Measurements from ENCODE around the gene NOTUM. TPM values are rescaled to one million over a fixed set of nuclear protein-coding genes. Genes with fewer than 3 reads are reported as not detected.

NOTUM gene
- total RNA-seq, 4 donors from 2014 or later, result 0.83 TPM; not detected in 3

DNA sequence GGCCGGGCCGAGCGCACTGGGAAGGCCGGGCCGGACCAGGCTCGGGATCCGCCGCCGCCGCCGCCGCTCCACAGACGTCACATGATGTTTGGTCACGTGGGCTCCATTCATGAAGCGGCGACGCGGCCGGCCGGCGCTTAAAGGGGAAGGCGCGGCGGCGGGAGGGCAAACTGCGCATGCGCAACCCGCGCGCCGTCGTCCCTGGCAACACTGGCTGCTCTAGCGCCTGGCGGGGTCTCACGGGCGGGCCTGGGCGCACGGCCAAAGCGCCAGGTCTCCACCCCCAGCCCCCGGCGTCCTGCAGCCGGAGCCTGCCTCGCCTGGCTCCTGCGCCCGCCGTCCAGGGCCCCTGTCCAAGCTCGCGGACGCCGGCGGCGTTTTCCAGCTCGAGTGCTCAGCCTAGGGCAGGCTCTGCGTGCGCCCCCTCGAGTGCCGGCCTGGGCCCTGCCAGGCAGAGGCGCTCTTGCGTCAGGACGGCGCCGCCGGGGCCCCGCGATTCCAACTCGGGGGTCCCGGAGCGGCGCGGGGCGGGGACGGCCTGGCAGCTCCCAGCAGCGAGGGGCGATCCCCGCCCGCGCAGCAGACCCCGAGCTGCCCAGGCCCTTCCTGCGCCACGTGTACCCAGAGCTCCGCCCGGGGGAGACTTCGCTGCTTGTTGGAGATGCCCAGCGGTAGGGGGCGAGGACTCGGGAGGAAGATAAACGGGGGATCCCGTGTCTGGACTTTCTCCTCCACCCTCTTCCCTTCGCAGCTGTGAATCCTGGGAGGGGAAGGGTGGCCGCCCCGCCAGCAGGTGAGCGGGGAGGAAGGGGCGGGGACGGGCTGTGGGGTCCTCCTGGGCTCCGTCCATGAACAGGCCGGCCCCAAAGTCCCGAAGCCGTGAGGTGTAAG is 33.1 kb downstream of the NOTUM start, which contains the start of gene MAFG:
TSS of gene MAFG (minus strand) at position 83 of the 891 bp plus-strand sequence. CDS start 4,550 bp downstream, outside the sequence.
- H3K36me3 ChIP-seq, result peaks cover 0 to 2% (median under 1%) of the 10 kb centered on the region in 4 donors
- peak within 1 kb of the TSS; percentile 91 to 98 (median 95) for H3K27ac ChIP-seq (replicated peaks in 1 of 4)
- H3K4me3 ChIP-seq, result peak within 1 kb of the TSS; percentile 80 to 99 (median 84)
- 3% methylated on average over 31 of the region's 98 CpGs for WGBS
- no peaks in the 10 kb centered on the region for H3K9me3 ChIP-seq
- TF ChIP-seq, protein P1, sequence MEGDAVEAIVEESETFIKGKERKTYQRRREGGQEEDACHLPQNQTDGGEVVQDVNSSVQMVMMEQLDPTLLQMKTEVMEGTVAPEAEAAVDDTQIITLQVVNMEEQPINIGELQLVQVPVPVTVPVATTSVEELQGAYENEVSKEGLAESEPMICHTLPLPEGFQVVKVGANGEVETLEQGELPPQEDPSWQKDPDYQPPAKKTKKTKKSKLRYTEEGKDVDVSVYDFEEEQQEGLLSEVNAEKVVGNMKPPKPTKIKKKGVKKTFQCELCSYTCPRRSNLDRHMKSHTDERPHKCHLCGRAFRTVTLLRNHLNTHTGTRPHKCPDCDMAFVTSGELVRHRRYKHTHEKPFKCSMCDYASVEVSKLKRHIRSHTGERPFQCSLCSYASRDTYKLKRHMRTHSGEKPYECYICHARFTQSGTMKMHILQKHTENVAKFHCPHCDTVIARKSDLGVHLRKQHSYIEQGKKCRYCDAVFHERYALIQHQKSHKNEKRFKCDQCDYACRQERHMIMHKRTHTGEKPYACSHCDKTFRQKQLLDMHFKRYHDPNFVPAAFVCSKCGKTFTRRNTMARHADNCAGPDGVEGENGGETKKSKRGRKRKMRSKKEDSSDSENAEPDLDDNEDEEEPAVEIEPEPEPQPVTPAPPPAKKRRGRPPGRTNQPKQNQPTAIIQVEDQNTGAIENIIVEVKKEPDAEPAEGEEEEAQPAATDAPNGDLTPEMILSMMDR (IDR thresholded peaks at IDR 0.05), result peak; percentile 33 to 57 (median 48)
- TF ChIP-seq POLR2AphosphoS5 (IDR thresholded peaks at IDR 0.05), result peak; percentile 87 to 90
- no peak for TF ChIP-seq POLR2A (IDR thresholded peaks at IDR 0.05; ENCODE audit: low read depth)
- no peak for TF ChIP-seq EP300 (IDR thresholded peaks at IDR 0.05)
- intact Hi-C loops (cut with DNase I), result no loop called here
- peak; percentile 97 for DNase-seq (ENCODE audit: extremely low spot score)
- peaks cover 45 to 54% (median 51%) of the 10 kb centered on the region in 4 donors for H3K4me1 ChIP-seq
- peaks cover 0 to 19% (median 1%) of the 10 kb centered on the region in 4 donors for H3K27me3 ChIP-seq

DNA sequence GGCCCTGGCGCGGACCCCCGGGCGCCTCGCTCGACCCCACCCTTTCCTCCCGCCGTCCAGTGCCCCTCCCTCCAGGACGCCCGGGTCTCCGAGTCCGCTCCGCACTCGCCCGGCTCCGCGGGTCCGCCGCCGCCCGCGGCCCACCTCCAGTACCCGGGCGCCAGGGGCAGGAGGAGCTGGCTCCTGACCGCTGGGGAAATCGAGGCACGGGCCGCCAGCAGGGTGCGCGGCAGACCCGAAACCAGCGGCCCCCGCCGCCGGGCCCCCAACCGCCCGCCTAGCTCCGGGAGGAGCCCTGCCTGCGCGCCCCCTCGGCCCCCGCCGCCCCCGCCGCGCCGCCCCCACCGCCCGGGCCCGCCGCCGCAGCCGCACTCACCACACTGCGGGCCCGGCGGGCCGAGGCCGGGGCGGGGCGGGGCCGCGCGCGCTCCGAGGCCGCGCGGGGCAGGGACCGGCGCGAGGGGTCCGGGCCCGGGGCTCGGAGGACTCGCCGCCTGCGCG is 33.8 kb downstream of the NOTUM start:
- intact Hi-C loops (cut with DNase I), result no loop called here
- H3K36me3 ChIP-seq, result peaks cover 5 to 8% (median 7%) of the 10 kb centered on the region in 4 donors
- TF ChIP-seq EP300 (IDR thresholded peaks at IDR 0.05) (no peak), POLR2AphosphoS5 (IDR thresholded peaks at IDR 0.05) (no peak), POLR2A (IDR thresholded peaks at IDR 0.05; ENCODE audit: low read depth) (no peak)
- TF ChIP-seq, protein P1 (IDR thresholded peaks at IDR 0.05), result no peak
- H3K27me3 ChIP-seq, result peaks cover 0 to 19% (median 1%) of the 10 kb centered on the region in 4 donors
- DNase-seq (ENCODE audit: extremely low spot score), result no peak
- peaks cover 50 to 61% (median 58%) of the 10 kb centered on the region in 4 donors for H3K4me1 ChIP-seq
- H3K27ac ChIP-seq (replicated peaks in 1 of 4), result peak overlapping the region; percentile 91 to 98 (median 95)
- 2% methylated on average over 19 of the region's 78 CpGs for WGBS
- peak overlapping the region; percentile 80 to 99 (median 84) for H3K4me3 ChIP-seq
- H3K9me3 ChIP-seq, result no peaks in the 10 kb centered on the region

DNA sequence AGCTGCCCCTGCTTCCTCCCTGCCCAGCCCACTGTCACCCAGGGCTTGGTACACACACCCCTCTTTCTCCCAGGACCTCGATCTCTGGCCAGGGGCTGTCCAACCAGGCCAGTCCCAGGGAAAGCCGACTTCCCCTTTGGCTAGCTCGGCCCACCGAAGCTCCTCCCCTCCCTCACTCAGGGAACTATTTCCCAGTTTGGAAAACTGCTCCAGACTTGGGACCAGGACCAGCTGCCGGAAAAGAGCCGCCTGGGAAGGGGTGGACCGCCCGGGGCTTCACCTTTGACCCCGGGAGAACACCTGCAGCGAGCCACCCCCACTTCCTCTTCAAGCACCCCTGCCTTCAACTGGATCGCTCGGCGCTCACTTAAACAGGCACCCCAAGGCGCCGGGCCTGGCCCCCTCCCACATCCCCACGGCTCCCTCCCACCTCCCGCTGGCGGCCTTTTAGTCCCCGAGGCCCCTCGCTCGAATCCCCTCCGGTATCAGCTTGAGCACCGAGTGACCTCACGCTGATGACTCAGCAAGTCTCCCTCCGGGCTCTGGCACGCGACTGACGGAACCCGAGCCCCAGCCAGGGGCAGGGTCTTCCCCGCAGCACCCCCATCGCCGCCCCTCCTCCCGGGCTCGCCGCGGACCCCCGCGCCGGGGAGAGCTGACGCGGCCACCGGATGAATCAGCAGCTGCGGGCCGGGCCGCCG is 34.4 kb downstream of the NOTUM start:
- WGBS, result 0% methylated on average over 28 of the region's 46 CpGs
- Histone ChIP-seq H3K27ac (replicated peaks in 1 of 4) (peak overlapping the region; percentile 91 to 98 (median 95)), H3K4me1 (peaks cover 50 to 67% (median 64%) of the 10 kb centered on the region in 4 donors), H3K9me3 (no peaks in the 10 kb centered on the region), H3K4me3 (peak overlapping the region; percentile 80 to 99 (median 84)), H3K36me3 (peaks cover 8 to 14% (median 13%) of the 10 kb centered on the region in 4 donors), H3K27me3 (peaks cover 0 to 16% (median 1%) of the 10 kb centered on the region in 4 donors)
- DNase-seq (ENCODE audit: extremely low spot score), result peak; percentile 95
- no peak for TF ChIP-seq POLR2A (IDR thresholded peaks at IDR 0.05; ENCODE audit: low read depth)
- TF ChIP-seq POLR2AphosphoS5 (IDR thresholded peaks at IDR 0.05), result peak; percentile 73 to 75
- intact Hi-C loops (cut with DNase I), result no loop called here

DNA sequence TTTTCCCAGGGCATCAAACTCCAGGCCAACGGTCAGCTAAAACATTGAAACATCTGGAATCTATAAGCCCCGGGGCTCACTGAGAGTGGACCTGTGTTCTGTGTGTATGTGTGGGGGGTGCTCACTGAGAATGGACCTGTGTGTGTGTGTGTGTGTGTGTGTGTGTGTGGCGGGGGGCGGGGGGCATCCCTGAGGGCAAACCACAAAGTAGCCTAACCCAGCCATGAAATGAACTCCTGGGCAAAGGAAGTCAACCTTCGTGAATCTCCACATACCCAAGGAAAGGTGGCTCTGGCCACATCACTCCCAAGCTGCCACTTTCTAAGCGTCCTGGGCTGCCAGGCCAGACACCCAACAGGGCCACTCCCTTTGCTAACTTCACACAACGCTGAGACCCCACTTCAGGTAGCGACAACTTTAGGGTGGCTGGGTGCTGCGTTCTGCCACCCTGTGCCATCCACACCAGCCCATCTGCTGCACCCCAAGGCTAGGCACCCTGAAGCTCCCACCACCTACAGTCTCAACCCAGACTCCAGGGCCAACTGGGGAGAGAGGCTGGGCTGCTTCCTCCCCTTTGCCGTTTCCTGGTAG is 35.0 kb downstream of the NOTUM start:
- H3K4me1 ChIP-seq, result peaks cover 50 to 71% (median 69%) of the 10 kb centered on the region in 4 donors
- intact Hi-C loops (cut with DNase I), result no loop called here
- peaks cover 8 to 20% (median 15%) of the 10 kb centered on the region in 4 donors for H3K36me3 ChIP-seq
- WGBS, result 64% methylated on average over 10 of the region's 10 CpGs
- H3K9me3 ChIP-seq, result no peaks in the 10 kb centered on the region
- TF ChIP-seq, protein P1 (IDR thresholded peaks at IDR 0.05), result no peak
- TF ChIP-seq EP300 (IDR thresholded peaks at IDR 0.05) (no peak), POLR2AphosphoS5 (IDR thresholded peaks at IDR 0.05) (no peak), POLR2A (IDR thresholded peaks at IDR 0.05; ENCODE audit: low read depth) (no peak)
- peak overlapping the region; percentile 80 to 99 (median 84) for H3K4me3 ChIP-seq
- H3K27ac ChIP-seq (replicated peaks in 1 of 4), result peak overlapping the region; percentile 91 to 98 (median 95)
- peaks cover 0 to 11% (median 1%) of the 10 kb centered on the region in 4 donors for H3K27me3 ChIP-seq
- DNase-seq (ENCODE audit: extremely low spot score), result no peak

All from esophagus muscularis mucosa (tissue), 4 donors.